NCI-H82 (cell line): Measurements from ENCODE around the gene TIMP2.
"Not testable (repeated sequence)": the region's sequence is repeated elsewhere in the genome, so short reads cannot be mapped to it uniquely, and the experiment has no call there.

ENCODE experiments used
- DNase-seq: peaks from one replicate; lab custom pipeline; 2025; lab: John Stamatoyannopoulos, UW

The TIMP2 gene

DNA sequence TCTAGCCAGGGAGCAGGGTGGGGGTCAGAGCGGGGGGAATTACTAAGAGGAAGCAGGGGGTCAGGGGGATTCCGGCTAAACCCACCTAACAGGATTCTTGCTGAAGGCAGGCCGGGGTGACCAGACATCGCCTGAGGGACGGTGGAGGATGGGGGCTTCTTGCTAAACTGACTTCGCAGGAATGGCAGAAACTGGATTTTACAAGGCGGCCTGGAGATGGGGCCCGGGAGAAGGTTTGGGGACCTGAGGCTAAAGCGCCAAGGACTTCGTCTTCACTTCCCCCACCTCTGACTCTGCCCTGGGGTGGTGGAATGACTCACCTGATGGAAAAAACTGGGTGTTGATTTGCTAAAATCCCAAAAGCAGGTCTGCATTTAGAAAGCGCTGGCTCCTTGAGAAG lies 31.1 kb upstream of the TIMP2 start:
- DNase-seq: no peak

DNA sequence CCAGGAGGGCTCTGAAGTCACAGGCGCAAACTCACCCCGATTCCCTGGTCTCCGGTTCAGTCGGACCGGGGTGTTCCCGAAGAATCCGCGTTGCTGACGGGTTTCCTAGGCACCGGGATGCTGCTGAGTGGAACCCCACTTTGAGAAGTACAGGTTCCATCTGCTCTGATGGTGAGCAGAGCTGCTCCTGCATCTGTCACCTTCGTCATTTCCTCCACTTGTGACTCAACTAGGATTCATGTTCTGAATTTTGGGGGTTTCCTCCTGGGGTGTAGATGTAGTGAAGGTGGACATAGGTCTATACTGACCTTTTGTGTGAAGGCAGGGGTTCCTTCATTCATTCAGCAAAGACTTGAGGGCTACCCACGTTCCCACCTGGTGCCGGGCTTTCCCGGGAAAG lies 29.5 kb upstream of the TIMP2 start:
- DNase-seq: no peak

- DNase-seq: peak; percentile 22
Observed at GRCh38 chr17:78953356-78954350, 28.5 kb upstream of the TIMP2 start.

DNA sequence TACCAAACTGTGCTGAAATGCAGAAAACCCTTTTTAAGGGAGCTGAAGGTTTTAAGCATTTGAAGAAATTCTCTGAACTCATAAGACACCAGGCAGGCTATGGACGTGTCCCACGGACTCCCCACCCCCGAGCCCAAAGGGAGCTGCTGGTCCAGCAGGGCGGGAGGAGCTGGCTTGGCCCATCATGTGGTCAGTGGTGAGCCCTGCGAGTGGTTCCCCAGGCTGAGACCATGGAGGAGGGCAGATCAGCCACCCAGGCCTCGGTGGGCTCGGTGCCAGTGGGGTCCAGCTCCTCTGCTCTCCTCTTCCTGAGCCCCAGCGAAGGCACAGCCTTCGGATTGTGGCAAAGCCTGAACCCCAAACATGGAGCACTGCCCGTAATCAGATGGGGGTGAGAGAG lies 27.5 kb upstream of the TIMP2 start:
- no peak for DNase-seq

DNA sequence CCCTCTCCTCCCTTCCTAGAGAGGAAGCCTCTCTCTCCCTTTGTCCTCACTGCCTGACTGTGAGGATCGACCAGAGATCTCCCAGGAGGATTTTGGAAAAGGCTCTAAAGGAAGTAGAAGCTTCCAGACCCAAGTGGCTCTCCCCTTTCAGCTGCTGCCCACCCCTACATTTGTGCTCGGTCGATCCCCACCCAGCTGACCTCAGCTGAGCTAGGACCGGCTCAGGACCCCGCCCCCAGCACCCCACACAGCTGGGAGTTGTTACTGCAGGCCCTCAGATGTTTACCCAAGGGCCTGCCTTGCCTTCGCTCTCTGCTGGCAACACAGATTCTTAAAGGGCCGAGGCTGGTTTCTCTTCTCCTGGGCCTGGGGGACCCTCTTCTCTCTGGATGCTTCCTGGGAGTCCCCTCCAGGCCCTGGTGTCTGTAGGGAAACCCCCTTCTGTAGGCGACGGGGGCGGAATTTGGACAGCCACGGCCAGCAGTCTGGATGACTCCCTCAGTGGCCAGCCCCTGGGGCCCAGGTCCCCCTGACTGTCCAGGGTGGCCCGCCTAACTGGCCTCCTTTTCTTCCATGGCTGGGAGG lies 26.9 kb upstream of the TIMP2 start:
- no peak for DNase-seq

- no peak for DNase-seq
Observed at GRCh38 chr17:78950870-78951269, 25.7 kb upstream of the TIMP2 start.

GRCh38 chr17:78947235-78948149 lies 22.3 kb upstream of the TIMP2 start:
- DNase-seq: no peak

DNA sequence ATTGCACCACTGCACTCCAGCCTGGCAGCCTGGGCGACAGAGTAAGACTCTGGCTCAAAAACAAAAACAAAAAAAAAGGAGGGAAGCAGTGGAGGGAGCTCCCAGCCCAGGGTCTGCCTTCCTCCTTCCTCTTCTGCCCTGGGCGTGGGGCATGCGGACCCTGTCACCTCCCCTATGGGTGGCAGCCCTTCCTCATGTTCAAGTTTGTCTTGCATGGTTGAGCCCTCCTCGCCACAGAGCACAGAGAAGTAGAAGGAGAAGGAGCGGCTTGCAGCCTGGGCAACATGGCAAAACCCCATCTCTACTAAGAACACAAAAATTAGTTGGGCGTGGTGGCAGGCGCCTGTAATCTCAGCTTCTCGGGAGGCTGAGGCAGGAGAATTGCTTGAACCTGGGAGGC lies 21.4 kb upstream of the TIMP2 start:
- DNase-seq: no peak

- DNase-seq: no peak
Observed at GRCh38 chr17:78946131-78946530, 20.9 kb upstream of the TIMP2 start.

- DNase-seq: not testable (repeated sequence)
Observed at GRCh38 chr17:78945455-78945854, 20.3 kb upstream of the TIMP2 start.

DNA sequence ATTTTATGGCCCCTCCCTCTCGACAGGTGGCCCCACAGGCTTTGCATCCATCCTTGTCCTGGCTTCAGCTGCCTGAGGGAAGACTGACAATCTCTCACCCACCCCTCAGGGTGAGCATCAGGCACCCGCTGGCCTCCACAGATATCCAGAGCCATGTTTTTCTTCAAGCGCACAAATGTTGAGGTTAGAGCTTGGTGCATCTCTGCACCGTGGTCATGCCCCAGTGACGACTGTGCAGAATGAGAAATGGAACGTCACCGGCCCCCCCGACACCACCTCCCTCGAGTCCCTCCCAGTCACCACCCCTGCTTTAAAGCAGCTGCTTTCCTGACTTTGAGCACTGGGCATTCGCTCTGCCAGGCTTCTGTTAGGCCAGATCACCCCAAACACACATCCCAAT lies 19.8 kb upstream of the TIMP2 start:
- DNase-seq: no peak

DNA sequence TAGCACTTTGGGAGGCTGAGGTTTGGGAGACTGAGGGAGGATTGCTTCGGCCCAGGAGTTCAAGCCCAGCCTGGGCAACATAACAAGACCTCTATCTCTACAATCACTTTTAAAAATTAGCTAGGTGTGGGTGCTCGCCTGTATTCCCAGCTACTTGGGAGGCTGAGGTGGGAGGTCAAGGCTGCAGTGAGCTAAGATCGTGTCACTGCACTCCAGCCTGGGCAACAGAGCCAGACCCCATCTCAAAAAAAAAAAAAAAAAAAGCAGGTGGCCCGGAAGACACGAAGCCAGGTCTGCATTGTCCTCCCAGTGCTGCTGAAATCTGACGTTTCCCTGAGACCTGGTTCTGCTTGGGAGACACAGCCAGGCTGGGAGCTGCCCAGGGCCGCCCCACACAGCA lies 18.8 kb upstream of the TIMP2 start:
- DNase-seq: no peak

- peak; percentile 26 for DNase-seq
Observed at GRCh38 chr17:78940708-78941107, 15.5 kb upstream of the TIMP2 start.

DNA sequence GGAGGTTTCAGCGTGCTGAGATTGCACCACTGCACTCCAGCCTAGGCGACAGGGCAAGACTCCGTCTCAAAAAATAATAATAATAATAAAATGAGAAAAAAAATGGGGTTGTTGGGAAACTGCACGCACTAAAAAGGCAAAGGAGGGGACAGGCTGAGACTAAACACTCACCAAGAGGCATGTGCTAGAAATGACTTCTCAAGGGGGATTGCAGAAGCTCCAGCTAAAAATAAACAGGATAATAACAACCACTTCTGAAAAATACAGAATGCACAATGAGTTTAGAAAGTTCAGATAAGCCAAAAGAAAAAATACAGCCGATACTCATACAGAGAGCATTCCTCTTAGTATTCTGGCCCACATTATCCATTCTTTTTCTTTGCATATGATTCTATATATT lies 15.1 kb upstream of the TIMP2 start:
- no peak for DNase-seq

DNA sequence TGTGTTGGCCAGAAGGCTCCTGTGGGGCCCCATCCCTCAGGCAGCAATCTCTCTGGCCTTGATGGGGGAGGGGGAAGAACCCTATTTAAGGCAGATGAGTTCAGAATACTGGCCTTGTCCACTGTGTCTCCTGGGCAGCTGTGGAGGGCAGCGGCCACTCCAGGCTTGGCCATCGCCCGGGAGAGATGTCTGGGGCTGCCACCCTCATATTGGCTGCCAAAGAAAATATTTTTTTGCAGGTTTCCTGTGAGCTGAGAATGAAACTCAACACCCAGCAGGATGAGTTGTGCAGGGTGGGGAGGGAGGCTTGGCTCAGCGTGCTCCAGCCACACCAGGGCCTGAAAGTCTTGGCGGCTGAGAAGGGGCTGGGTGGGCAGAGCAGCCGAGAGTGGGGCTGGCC lies 14.4 kb upstream of the TIMP2 start:
- no peak for DNase-seq

DNA sequence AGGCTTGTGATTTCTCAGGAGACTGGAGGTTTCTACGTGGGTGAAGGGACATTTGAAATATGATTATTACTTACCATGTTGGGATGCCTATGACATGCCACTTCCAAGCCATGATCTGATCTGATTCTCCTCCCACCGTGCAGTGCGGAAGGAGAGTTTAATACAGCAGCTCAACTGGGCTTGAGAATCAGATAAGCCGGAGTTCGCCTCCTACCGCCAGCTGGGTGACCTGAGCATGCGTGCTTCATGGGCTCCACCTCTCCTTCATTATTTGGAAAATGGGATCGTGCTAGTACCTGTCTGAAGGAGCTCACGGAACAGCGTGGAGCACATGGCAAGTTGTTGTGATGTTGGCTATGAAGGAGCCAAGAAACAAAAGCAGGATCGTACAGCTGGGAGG lies 12.4 kb upstream of the TIMP2 start:
- peak; percentile 15 for DNase-seq

- DNase-seq: peak; percentile 51
Observed at GRCh38 chr17:78935419-78936323, 10.5 kb upstream of the TIMP2 start.

GRCh38 chr17:78934681-78935418 lies 9.7 kb upstream of the TIMP2 start:
- no peak for DNase-seq

DNA sequence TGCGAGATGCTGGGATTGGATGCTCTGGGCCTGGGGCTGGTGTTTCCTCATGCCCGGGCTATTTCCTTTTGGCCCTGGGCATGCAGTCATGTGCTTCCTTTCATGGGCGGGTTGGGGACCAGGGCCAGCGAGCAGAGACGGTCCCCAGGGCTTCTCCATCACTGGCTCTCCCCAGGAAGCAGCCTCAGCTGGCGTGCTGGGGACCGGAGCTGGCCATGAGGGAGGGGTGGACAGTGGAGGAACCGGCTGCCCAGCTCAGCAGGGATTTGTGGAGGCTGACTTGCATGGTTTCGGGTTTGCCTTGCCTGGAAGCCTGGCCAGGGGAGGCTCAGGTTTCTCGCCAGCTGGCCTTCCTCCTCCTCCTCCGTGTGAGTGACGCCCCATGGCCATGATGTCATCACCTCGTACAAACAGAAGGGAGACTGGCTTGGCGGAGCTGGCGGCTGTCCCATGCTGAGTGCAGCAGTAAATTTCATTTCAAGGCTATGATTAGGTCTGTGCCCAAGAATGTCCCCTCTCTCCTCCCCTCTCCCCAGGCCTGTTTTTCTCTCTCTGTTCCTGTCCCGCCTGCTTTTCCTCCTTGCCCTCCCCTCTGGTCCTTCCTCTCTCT lies 8.9 kb upstream of the TIMP2 start:
- DNase-seq: peak; percentile 74
